GM10266 (cell line): Measurements from ENCODE around the gene DMD.

Source experiments
- DNase-seq: peaks from one replicate; pipeline ENCODE4 v3.0.0; 2012; ENCODE audit errors: extremely low spot score
- TF ChIP-seq, protein P1 (sequence below): IDR thresholded peaks from 2 replicates; pipeline ENCODE4 v1.5.1; 2012; ENCODE audit warnings: mild to moderate bottlenecking, low read depth; ENCODE audit not compliant: control insufficient read depth, insufficient read depth; ENCODE audit errors: missing control alignments

DMD gene

DNA sequence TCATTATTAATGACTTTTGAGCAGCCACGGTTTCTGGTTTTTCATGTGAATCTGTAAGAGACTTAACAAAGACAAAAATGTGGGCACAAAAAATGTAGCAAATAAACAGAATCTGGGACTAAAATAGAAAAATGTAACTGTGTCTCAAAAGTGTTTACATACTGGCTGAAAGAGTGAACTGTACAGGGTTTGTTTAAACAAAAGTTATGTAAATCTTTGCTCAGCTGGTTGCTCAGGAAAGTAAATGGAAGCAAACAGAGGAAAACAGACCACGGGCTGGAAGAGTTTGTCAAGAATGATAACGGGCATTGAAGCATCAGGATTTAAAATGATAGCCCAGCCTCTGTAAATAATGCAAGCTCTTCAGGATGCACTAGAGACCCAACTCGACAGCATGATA is 1217.7 kb downstream of the DMD start:
- TF ChIP-seq, protein P1, sequence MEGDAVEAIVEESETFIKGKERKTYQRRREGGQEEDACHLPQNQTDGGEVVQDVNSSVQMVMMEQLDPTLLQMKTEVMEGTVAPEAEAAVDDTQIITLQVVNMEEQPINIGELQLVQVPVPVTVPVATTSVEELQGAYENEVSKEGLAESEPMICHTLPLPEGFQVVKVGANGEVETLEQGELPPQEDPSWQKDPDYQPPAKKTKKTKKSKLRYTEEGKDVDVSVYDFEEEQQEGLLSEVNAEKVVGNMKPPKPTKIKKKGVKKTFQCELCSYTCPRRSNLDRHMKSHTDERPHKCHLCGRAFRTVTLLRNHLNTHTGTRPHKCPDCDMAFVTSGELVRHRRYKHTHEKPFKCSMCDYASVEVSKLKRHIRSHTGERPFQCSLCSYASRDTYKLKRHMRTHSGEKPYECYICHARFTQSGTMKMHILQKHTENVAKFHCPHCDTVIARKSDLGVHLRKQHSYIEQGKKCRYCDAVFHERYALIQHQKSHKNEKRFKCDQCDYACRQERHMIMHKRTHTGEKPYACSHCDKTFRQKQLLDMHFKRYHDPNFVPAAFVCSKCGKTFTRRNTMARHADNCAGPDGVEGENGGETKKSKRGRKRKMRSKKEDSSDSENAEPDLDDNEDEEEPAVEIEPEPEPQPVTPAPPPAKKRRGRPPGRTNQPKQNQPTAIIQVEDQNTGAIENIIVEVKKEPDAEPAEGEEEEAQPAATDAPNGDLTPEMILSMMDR: no peak
- no peak for DNase-seq

DNA sequence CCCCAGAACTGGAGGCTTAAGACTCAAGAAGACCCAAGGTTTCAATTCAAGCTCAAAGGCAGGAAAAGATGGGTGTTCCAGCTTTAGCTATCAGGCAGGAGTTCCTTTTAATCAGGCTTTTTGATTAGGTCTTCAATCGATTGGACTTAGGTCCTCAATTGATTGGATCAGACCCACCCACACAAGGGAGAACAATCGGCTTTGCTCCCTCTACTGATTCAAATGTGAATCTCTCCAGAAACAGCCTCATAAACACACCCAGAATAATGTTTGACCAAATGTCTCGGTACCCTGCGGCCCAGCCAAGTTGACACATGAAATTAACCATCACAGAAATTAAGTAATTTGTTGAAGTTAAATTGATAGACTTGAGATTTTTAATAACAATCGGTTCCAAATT is 1222.4 kb downstream of the DMD start:
- DNase-seq: no peak
- TF ChIP-seq, protein P1: no peak

DNA sequence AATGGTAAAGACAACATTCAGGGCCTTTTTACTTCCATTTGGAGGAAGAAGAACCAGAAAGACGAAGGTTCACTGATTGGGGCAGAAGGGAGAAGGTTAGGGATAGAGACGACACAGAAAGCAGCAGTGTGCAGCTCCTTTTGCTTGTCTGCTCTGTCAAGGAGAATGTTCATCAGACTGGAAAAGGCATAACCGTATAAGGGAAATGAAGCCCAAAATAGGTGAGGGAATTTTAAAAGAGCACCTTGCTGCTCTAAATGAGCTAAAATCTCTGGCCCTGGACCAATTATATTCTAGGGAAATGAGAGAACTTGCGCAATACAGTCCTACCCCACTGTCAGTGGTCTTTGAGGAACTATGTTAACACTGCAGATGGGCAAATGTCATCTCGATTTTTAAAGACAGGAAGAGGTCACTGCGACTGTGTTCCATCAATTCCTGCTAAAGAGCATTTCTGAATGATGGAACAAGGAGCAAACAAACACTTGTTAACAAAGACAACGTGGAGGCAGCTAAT is 1229.7 kb downstream of the DMD start:
- TF ChIP-seq, protein P1: no peak
- no peak for DNase-seq

DNA sequence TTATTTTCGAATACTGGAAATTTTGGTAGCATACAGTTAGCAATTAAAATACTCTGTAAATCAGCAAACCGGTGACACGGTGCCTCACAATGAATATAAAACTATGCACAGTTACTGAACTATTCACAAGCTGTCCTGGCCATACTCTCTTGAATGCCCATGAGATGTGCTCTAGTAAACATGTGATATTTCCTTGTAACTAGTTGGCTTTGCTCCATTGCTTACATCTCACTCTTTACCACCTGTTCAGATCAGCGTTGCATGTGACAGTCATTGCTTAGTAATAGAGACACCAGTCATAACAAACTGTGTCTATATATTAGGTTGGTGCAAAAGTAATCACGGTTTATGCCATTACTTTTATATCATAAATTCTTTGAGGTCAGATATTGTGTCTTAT is 1241.6 kb downstream of the DMD start:
- TF ChIP-seq, protein P1: no peak
- no peak for DNase-seq

DNA sequence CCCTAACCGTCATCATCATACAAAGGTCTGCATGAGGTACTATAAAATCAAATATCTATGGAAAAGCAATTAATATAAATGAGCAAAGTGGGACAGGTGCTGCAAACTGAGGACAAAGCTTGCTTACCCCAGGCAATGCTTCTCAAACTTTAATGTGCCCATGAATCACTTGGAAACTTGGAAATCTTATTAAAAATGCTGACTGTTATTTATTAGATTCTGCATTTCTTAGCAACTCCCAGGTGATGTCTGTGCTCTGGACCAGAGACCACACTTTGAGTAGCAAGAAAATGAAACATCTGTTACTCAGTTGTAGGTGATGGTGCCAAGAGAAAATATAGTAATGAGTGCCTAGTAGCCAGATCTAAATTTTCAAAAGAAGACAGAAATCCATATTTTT is 1249.1 kb downstream of the DMD start:
- TF ChIP-seq, protein P1: no peak
- DNase-seq: no peak

DNA sequence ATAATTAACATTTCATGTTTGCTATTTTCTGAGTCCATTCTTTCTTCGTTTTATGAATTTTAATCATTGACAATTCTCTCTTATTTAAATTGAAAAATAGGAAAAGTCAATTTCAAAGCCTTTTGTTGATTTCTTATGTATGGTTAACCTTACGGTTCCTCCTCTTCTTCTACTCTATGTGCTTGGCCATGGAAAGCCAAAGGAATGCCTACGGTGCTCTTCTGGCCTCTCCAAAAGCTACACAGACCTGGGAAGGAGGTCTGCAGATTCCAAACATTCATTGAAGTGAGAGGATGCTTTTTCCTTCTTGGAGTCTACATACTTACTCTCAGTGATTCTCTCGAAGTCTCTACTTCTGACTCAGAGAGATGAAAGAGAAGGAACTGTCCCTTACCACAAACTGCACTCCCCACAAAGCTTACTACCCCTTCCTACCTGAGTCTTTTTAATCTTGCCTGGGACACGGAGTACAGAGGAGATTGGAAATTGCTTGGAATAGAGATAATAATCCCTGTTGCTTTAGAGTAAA is 1276.4 kb downstream of the DMD start:
- no peak for DNase-seq
- TF ChIP-seq, protein P1: no peak

DNA sequence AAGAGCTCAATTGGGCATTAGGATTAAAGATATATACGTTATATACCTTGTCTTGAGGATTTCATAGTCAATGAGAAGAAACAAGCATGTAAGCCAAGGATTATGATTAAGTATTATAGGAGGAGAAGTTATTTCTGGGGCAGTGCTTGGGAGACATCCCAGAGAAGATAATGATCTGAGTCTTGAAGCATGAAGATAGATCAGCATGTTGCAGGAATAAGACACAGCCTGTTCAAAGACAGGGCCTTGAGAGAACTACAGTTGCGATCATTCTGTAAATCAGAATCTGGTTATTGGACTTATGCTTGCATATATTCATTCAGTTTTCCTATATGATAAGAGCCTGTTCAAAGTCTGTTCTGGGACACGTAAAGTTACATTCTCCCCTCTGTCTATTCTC is 1277.3 kb downstream of the DMD start:
- no peak for DNase-seq
- TF ChIP-seq, protein P1: no peak
